GM18508 (cell line): ENCODE results near the gene BICRA.
"Not testable (repeated sequence)": the region's sequence is repeated elsewhere in the genome, so short reads cannot be mapped to it uniquely, and the experiment has no call there.

Source experiments
- ATAC-seq: cut with Tn5 transposase; IDR thresholded peaks from one replicate; pipeline ENCODE4 v1.9.1; 2021; ENCODE audit warnings: moderate number of reproducible peaks; ENCODE audit not compliant: insufficient read depth, unreplicated experiment

BICRA gene

DNA sequence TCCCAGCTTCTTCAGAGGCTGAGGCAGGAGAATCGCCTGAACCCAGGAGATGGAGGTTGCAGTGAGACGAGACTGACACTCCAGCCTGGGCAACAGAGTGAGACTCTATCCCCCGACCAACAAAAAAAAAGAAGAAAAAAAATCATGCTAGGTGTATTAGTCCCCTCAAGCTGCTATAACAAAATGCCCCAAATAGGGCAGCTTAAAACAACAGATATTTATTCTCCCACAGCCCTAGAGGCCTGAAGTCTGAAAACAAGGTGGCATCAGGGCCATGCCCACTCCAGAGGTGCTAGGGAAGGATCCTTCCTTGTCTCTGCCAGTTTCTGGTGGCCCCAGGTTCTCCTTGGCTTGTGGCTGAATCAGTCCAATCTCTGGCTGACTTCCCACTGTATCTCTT is 95.7 kb downstream of the BICRA start:
- no peak for ATAC-seq

DNA sequence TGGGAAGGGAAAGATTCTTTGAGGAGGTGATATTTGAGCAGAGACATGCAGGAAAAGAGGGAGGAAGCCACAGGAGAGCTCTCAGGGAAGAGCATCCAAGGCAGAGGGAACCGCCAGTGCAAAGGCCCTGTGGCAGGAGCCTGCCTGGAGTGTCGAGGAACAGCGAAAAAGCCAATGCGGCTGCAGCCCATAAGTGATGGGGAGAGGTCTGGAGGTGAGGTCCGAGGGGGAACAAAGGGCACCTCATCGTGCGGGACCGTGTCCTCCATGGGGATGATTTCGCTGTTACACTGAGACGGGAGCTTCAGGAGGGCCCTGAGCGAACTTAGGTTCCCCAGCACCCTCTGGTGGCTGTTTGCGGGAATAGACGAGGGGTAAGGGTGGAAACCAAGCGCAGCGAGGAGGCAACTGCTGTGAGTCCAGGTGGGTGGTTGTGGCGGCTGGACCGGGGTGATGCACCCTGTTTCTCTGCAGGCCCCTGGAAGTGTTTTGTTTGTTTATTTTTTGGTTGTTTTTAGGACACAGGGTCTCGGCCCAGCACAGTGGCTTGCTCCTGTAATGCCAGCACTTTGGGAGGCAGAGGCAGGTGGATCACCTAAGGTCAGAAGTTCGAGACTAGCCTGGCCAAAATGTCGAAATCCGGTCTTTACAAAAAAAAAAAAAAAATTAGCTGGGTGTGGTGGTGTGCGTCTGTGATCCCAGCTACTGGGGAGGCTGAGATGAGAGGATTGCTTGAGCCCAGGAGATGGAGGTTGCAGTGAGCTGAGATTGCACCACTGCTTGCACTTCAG is 98.4 kb downstream of the BICRA start:
- ATAC-seq = no peak

DNA sequence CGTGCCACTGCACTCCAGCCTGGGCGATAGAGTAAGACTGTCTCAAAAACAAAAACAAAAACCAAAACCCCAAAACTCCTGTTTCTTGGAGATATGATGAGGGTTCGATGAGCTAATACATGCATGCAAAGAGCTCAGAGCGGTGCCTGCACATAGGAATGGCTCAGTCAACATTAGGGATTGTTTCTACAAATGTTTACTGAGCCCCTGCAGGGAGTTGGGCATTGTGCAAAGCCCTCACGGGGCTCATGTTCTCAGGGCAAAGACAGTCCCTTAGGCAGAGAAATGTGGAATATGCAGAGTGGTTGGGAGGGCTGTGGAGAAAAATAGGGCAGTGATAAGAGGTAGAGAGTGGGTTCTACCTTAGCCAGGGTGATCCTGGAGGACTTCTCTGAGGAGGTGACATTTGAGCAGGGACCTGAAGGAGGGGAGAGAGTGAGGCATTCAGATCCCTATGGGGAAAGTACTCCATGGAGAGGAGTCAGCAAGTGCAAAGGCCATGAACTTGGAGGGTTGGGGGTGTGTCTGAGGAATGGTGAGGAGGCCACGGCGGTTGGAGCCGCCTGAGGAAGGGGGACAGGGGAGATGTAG is 102.8 kb downstream of the BICRA start:
- ATAC-seq = no peak

DNA sequence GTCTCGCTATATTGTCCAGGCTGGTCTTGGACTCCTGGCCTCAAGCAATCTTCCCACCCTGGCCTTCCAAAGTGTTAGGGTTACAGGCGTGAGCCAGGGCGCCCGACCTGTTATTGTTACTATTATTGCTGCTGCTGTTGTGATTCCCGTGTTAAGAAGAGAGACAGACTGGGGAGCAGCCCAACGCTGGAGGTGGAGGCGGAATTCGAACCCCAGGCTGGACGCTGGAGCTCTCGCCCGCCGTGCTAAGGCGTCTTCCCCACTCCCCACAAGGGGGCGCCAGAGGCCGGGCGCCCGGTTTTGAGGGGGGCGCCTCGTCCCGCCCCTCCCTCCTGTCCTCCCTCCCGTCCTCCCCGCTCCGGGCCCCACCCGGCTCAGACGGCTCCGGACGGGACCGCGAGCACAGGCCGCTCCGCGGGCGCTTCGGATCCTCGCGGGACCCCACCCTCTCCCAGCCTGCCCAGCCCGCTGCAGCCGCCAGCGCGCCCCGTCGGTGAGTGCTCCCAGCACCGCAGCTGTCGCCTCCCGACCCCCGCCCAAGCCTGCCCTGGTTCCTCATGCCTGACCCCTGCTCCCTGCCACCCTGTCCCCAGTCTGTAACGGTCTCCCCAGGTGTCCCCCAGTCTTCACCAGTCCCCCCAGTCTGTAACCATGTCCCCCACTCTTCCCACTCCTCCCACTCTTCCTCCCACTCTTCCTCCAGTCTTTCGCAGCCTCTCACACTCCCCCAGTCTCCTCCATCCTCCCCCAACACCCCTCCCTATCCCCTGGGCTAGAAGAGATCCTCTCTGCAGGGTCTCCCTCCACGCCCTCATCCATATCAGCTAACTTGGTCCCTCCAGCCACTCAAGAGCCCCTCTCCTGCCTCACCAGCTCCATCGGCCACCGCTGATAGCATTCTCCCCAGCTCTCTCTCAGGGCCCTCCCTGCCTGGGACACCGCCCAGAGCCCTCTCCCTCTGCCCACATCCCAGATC is 104.4 kb downstream of the BICRA start, which contains the start of gene EHD2:
Gene EHD2 (plus strand): TSS at position 377 of the 976 bp plus-strand sequence. CDS start 3,191 bp downstream, outside the sequence.
- no peak for ATAC-seq

DNA sequence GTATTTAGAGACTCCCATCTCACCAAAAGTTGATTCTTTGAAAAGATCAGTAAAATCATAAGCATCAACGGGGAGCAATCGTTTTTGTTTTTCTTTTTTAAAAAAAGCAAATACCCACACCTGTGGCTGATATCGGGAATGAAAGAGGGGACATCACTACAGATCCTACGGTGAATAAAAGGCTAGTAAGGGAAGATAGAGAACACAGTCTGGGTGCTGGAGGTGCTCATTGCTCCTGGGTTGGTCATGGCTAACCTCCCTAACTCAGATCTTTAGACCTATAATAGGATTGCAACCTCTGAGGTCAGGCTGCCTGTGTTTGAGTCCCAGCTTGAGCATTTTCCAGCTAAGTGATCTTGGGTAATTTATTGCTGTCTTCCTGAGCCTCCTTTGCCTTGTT is 105.4 kb downstream of the BICRA start:
- ATAC-seq = no peak

- ATAC-seq = not testable (repeated sequence)
Measured at GRCh38 chr19:47714855-47715254, 105.9 kb downstream of the BICRA start.

DNA sequence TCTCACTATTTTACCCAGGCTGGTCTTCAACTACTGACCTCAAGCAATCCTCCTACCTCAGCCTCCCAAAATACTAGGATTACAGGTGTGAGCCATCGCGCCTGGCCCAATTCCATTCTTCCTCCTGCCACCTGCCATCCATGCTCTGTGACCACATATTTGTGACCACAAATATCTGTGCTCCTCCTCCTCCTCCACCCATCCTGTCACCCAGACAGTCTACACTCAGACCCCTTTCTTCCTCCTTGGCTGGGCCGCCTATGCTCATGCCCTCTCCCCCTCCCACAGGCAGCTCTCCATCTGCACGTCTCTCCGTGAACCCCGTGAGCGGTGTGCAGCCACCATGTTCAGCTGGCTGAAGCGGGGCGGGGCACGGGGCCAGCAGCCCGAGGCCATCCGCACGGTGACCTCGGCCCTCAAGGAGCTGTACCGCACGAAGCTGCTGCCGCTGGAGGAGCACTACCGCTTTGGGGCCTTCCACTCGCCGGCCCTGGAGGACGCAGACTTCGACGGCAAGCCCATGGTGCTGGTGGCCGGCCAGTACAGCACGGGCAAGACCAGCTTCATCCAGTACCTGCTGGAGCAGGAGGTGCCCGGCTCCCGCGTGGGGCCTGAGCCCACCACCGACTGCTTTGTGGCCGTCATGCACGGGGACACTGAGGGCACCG is 107.5 kb downstream of the BICRA start:
- no peak for ATAC-seq

GRCh38 chr19:47718415-47719046 is 109.6 kb downstream of the BICRA start:
- not testable (repeated sequence) for ATAC-seq

DNA sequence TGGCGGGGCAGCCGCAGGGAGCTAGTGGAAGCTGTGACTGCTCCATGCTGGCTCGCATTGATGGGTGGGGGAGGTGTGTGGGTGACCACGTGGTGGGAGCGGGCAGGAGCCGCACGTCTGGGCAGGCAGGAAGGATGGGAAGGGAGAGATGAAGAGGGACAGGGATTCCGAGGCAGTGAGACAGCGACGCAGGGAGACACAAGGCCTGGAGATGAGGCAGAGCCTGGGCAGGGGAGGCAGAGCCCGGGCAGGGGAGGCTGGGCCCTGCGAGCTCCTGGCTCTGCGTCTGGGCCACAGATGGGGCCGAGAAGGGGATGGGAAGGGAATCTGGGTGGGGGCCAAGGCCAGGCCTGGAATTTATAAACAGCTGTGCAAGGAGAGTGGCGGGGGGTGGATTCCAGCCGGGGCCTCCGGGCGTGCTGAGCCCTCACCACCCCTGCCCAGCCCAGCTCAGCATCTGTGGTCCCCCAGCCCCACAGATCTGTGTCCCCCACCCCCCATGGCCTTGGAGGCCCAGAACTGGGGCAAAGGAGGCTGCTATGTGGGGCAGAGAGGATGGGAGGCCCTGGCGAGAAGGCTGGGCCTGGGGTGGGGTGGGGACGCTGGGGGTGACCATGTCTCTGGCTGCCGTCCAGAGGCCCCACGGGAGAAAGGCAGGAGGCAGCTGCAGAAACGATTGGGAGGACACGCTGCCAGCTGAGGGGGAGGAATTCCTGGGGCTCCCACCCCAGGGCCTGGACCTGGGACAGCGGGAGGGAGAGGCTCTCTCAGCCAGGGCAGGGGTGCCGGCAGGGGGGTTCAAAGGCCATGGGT is 110.3 kb downstream of the BICRA start:
- ATAC-seq = no peak

DNA sequence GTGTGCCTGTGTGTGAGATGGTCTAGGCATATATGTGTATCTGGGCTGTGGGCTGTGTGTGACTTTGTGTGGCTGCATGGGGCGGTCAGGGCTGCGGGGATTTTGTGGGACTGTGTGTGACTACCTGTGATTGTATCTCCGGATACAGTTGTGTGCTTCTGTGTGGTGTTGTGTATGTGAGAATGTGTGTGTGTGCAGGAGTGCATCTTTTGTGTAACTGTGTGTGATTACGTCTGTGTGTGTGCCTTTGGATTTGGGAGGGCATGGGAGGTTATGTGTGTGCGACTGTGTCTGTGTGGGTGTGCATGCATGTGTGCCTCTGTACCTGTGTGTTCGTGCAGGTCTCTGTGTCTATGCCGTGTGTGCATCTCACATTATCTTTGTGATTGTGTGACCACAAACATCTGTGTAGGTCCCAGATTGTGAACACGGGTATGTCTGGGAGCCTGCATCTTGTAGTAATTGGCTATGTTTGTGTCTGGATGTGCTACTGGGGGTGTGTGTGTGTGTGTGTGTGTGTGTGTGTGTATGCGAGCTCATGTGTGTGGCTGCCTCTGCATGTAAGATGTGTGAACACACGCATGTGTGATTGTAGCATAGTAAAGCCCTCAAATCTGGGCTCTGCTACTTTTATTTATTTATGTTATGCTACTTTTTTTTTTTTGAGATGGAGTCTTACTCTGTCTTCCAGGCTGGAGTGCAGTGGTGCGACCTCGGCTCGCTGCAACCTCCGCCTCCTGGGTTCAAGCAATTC is 111.9 kb downstream of the BICRA start:
- ATAC-seq = no peak

GRCh38 chr19:47723581-47723940 is 114.6 kb downstream of the BICRA start:
- ATAC-seq = no peak

DNA sequence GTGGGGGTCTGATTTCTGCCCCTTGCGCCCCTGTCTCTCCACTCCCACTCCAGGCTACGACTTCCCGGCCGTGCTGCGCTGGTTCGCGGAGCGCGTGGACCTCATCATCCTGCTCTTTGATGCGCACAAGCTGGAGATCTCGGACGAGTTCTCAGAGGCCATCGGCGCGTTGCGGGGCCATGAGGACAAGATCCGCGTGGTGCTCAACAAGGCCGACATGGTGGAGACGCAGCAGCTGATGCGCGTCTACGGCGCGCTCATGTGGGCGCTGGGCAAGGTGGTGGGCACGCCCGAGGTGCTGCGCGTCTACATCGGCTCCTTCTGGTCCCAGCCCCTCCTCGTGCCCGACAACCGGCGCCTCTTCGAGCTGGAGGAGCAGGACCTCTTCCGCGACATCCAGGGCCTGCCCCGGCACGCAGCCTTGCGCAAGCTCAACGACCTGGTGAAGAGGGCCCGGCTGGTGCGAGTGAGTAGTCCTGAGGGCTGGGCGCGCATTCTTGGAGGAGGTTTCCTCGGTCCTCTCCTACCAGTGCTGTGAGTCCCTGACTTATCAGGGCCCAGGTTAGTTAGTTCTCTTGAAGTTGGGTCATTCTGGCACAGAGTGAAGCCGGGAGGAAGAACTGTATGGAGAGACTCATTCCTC is 116.9 kb downstream of the BICRA start:
- ATAC-seq = no peak

- ATAC-seq = no peak
Measured at GRCh38 chr19:47726467-47726866, 117.5 kb downstream of the BICRA start.

- ATAC-seq = not testable (repeated sequence)
Measured at GRCh38 chr19:47728295-47728694, 119.4 kb downstream of the BICRA start.

DNA sequence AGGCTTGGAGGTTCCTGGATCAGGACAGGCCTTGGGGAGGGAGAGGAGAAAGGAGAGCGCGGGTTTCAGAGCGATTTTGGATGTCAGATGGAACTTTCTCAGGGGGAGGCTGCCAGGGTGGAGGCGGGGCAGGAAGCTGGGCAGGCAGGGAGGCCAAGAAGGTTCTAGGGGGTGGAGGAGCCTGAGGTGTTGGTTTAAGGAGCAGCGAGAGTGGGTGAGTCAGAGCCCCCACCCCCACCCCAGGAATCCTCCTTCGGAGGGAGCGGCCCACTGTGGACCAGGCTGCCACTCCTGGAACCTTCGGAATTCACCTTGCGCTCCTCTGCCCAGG is 120.5 kb downstream of the BICRA start:
- no peak for ATAC-seq

GRCh38 chr19:47729799-47730520 is 121.0 kb downstream of the BICRA start:
- no peak for ATAC-seq

- no peak for ATAC-seq
Measured at GRCh38 chr19:47730521-47730889, 121.6 kb downstream of the BICRA start.
